H54 (cell line): ENCODE results near the gene SUPT3H.
"Not testable (repeated sequence)": the region's sequence is repeated elsewhere in the genome, so short reads cannot be mapped to it uniquely, and the experiment has no call there.

Source experiments
- DNase-seq: peaks from one replicate; pipeline ENCODE4 v3.0.0; 2011; ENCODE audit warnings: low spot score, mixed read lengths; ENCODE audit not compliant: insufficient read length
- FAIRE-seq: peaks from 3 replicates; lab custom pipeline; 2011; peaks lifted over from hg19 to GRCh38; lab: Jason Lieb, UNC
- POLR2A ChIP-seq: IDR thresholded peaks from 2 replicates; pipeline ENCODE4 v1.6.1; 2011; ENCODE audit warnings: low read depth, mild to moderate bottlenecking, low read length

Gene SUPT3H

GRCh38 chr6:45327956-45328522 lies 49.7 kb downstream of the SUPT3H start, which contains the start of gene RUNX2:
RUNX2 (plus strand) TSS chr6:45328330; CDS start chr6:45328727, 397 bp downstream.
- no peak for DNase-seq
- no peak for TF ChIP-seq POLR2A
- peak; percentile 99 for FAIRE-seq

GRCh38 chr6:45326698-45327417 lies 50.9 kb downstream of the SUPT3H start:
- no peak for FAIRE-seq
- DNase-seq: no peak
- no peak for TF ChIP-seq POLR2A

- no peak for TF ChIP-seq POLR2A
- DNase-seq (no peak), FAIRE-seq (peak; percentile 6)
Measured at GRCh38 chr6:45323656-45324224, 54.0 kb downstream of the SUPT3H start.

- no peak for TF ChIP-seq POLR2A
- FAIRE-seq (no peak), DNase-seq (no peak)
Measured at GRCh38 chr6:45320349-45320748, 57.4 kb downstream of the SUPT3H start.

- DNase-seq (no peak), FAIRE-seq (no peak)
Measured at GRCh38 chr6:45314146-45314545, 63.6 kb downstream of the SUPT3H start.

GRCh38 chr6:45310118-45310788 lies 67.5 kb downstream of the SUPT3H start:
- DNase-seq (no peak), FAIRE-seq (no peak)
- TF ChIP-seq POLR2A: no peak

More at GRCh38 chr6:45314146-45314545, 63.6 kb downstream of the SUPT3H start:
- TF ChIP-seq POLR2A: no peak

GRCh38 chr6:45305546-45305945 lies 72.2 kb downstream of the SUPT3H start:
- peak; percentile 71 for FAIRE-seq

GRCh38 chr6:45302832-45303231 lies 74.9 kb downstream of the SUPT3H start:
- DNase-seq (no peak), FAIRE-seq (no peak)
- TF ChIP-seq POLR2A: no peak

More at GRCh38 chr6:45305546-45305945, 72.2 kb downstream of the SUPT3H start:
- TF ChIP-seq POLR2A: no peak
- no peak for DNase-seq

- TF ChIP-seq POLR2A: no peak
- DNase-seq: no peak
- FAIRE-seq: peak; percentile 11
Measured at GRCh38 chr6:45301348-45302142, 76.2 kb downstream of the SUPT3H start.

GRCh38 chr6:45300736-45301135 lies 77.0 kb downstream of the SUPT3H start:
- no peak for TF ChIP-seq POLR2A
- no peak for DNase-seq
- peak; percentile 74 for FAIRE-seq

- FAIRE-seq (no peak), DNase-seq (no peak)
- TF ChIP-seq POLR2A: no peak
Measured at GRCh38 chr6:45299096-45299581, 78.6 kb downstream of the SUPT3H start.

GRCh38 chr6:45297320-45297719 lies 80.4 kb downstream of the SUPT3H start:
- DNase-seq (no peak), FAIRE-seq (no peak)
- TF ChIP-seq POLR2A: no peak

GRCh38 chr6:45294065-45294701 lies 83.6 kb downstream of the SUPT3H start:
- DNase-seq: not testable (repeated sequence)
- FAIRE-seq: peak; percentile 87
